ENCODE results near the gene AK3. TPM values are rescaled to one million over a fixed set of nuclear protein-coding genes. Genes with fewer than 3 reads are reported as not detected.

The AK3 gene
- total RNA-seq, 3 donors from 2014 or later, result 80.3 to 123 (median 84.6) TPM

- TF ChIP-seq POLR2A (IDR thresholded peaks at IDR 0.05), result no peak
- TF ChIP-seq CTCF (IDR thresholded peaks at IDR 0.05), result no peak
- TF ChIP-seq POLR2AphosphoS5 (IDR thresholded peaks at IDR 0.05), result no peak
- no peaks in the 10 kb centered on the region for H3K4me1 ChIP-seq
- intact Hi-C loops (cut with DNase I; ENCODE audit: low total_unique reads), result no loop called here
Observed at GRCh38 chr9:4680173-4680525, 60.9 kb downstream of the AK3 start.

GRCh38 chr9:4679268-4680172, 61.5 kb downstream of the AK3 start, which contains the start of gene CDC37L1:
CDC37L1 (plus strand) TSS chr9:4679569; CDS start chr9:4679768, 199 bp downstream.
- H3K27ac ChIP-seq, result peak within 1 kb of the TSS; percentile 97
- peak; percentile 96 to 98 for DNase-seq (ENCODE audit: low spot score in 2 of 2)
- no peaks in the 10 kb centered on the region for H3K4me1 ChIP-seq
- peak; percentile 88 to 93 (median 89) for TF ChIP-seq CTCF (IDR thresholded peaks at IDR 0.05)
- peak; percentile 94 to 97 (median 96) for TF ChIP-seq POLR2AphosphoS5 (IDR thresholded peaks at IDR 0.05)
- peak; percentile 93 for TF ChIP-seq POLR2A (IDR thresholded peaks at IDR 0.05)
- intact Hi-C loops (cut with DNase I; ENCODE audit: low total_unique reads), result loop anchor here (5.0 kb wide), 1 partner anchor 213 kb away; no protein-coding TSS in a partner anchor
- no peaks in the 10 kb centered on the region for H3K27me3 ChIP-seq
- no peaks in the 10 kb centered on the region for H3K36me3 ChIP-seq
- no peaks in the 10 kb centered on the region for H3K9me3 ChIP-seq
- H3K4me3 ChIP-seq, result peak within 1 kb of the TSS; percentile 77 to 89 (median 88)

More at GRCh38 chr9:4680173-4680525, 60.9 kb downstream of the AK3 start:
- no peak for DNase-seq (ENCODE audit: low spot score in 2 of 2)
- Histone ChIP-seq H3K9me3 (no peaks in the 10 kb centered on the region), H3K27ac (peak overlapping the region; percentile 97), H3K36me3 (peaks cover under 1% of the 10 kb centered on the region), H3K27me3 (no peaks in the 10 kb centered on the region), H3K4me3 (peak overlapping the region; percentile 77 to 89 (median 88))

- no peaks in the 10 kb centered on the region for H3K36me3 ChIP-seq
- TF ChIP-seq POLR2A (IDR thresholded peaks at IDR 0.05), result no peak
- no peak for TF ChIP-seq CTCF (IDR thresholded peaks at IDR 0.05)
- TF ChIP-seq POLR2AphosphoS5 (IDR thresholded peaks at IDR 0.05), result no peak
- intact Hi-C loops (cut with DNase I; ENCODE audit: low total_unique reads), result loop anchor here (5.0 kb wide), 1 partner anchor 214 kb away; no protein-coding TSS in a partner anchor
- H3K9me3 ChIP-seq, result no peaks in the 10 kb centered on the region
- no peak for DNase-seq (ENCODE audit: low spot score in 2 of 2)
- H3K4me3 ChIP-seq, result peak overlapping the region; percentile 77 to 89 (median 88)
- H3K27ac ChIP-seq, result peak overlapping the region; percentile 97
- H3K27me3 ChIP-seq, result no peaks in the 10 kb centered on the region
- H3K4me1 ChIP-seq, result no peaks in the 10 kb centered on the region
Observed at GRCh38 chr9:4678679-4679267, 62.2 kb downstream of the AK3 start.

GRCh38 chr9:4677392-4677791, 63.6 kb downstream of the AK3 start:
- H3K4me3 ChIP-seq, result no peak overlapping the region
- TF ChIP-seq POLR2AphosphoS5 (IDR thresholded peaks at IDR 0.05) (no peak), CTCF (IDR thresholded peaks at IDR 0.05) (no peak), POLR2A (IDR thresholded peaks at IDR 0.05) (no peak)
- DNase-seq (ENCODE audit: low spot score in 2 of 2), result no peak
- no peaks in the 10 kb centered on the region for H3K9me3 ChIP-seq
- H3K27ac ChIP-seq, result peak overlapping the region in 1 of 2 donors; percentile 8
- H3K36me3 ChIP-seq, result no peaks in the 10 kb centered on the region
- no peaks in the 10 kb centered on the region for H3K4me1 ChIP-seq
- intact Hi-C loops (cut with DNase I; ENCODE audit: low total_unique reads), result loop anchor here (5.0 kb wide), 1 partner anchor 215 kb away; no protein-coding TSS in a partner anchor
- H3K27me3 ChIP-seq, result no peaks in the 10 kb centered on the region

Data from breast epithelium (tissue), 4 donors.